ENCODE data around the gene ADK.
"Not testable (repeated sequence)": the region's sequence is repeated elsewhere in the genome, so short reads cannot be mapped to it uniquely, and the experiment has no call there.

ADK gene

GRCh38 chr10:74186678-74187077 lies 35.7 kb downstream of the ADK start:
- DNase-seq (ENCODE audit: low spot score), result no peak

GRCh38 chr10:74187237-74187636 lies 36.2 kb downstream of the ADK start:
- DNase-seq (ENCODE audit: low spot score), result no peak

- not testable (repeated sequence) for DNase-seq (ENCODE audit: low spot score)
Observed at GRCh38 chr10:74188617-74189016, 37.6 kb downstream of the ADK start.

GRCh38 chr10:74189999-74190421 lies 39.0 kb downstream of the ADK start:
- no peak for DNase-seq (ENCODE audit: low spot score)

GRCh38 chr10:74190494-74190893 lies 39.5 kb downstream of the ADK start:
- DNase-seq (ENCODE audit: low spot score), result no peak

GRCh38 chr10:74194545-74194944 lies 43.5 kb downstream of the ADK start:
- no peak for DNase-seq (ENCODE audit: low spot score)

GRCh38 chr10:74194999-74195398 lies 44.0 kb downstream of the ADK start:
- DNase-seq (ENCODE audit: low spot score), result no peak

GRCh38 chr10:74199315-74199714 lies 48.3 kb downstream of the ADK start:
- DNase-seq (ENCODE audit: low spot score), result no peak

GRCh38 chr10:74202356-74202755 lies 51.3 kb downstream of the ADK start:
- DNase-seq (ENCODE audit: low spot score), result no peak

GRCh38 chr10:74206746-74207145 lies 55.7 kb downstream of the ADK start:
- no peak for DNase-seq (ENCODE audit: low spot score)

- DNase-seq (ENCODE audit: low spot score), result no peak
Observed at GRCh38 chr10:74207691-74208480, 56.9 kb downstream of the ADK start.

- DNase-seq (ENCODE audit: low spot score), result no peak
Observed at GRCh38 chr10:74208997-74209396, 58.0 kb downstream of the ADK start.

GRCh38 chr10:74213019-74213418 lies 62.0 kb downstream of the ADK start:
- no peak for DNase-seq (ENCODE audit: low spot score)

GRCh38 chr10:74213571-74214162 lies 62.6 kb downstream of the ADK start:
- no peak for DNase-seq (ENCODE audit: low spot score)

GRCh38 chr10:74217110-74217509 lies 66.1 kb downstream of the ADK start:
- DNase-seq (ENCODE audit: low spot score), result not testable (repeated sequence)

- DNase-seq (ENCODE audit: low spot score), result not testable (repeated sequence)
Observed at GRCh38 chr10:74222467-74222866, 71.4 kb downstream of the ADK start.

GRCh38 chr10:74223755-74224529 lies 72.9 kb downstream of the ADK start:
- DNase-seq (ENCODE audit: low spot score), result no peak

GRCh38 chr10:74227697-74228424 lies 76.8 kb downstream of the ADK start:
- no peak for DNase-seq (ENCODE audit: low spot score)

GRCh38 chr10:74231375-74231774 lies 80.4 kb downstream of the ADK start:
- no peak for DNase-seq (ENCODE audit: low spot score)

- DNase-seq (ENCODE audit: low spot score), result no peak
Observed at GRCh38 chr10:74233281-74233680, 82.3 kb downstream of the ADK start.

GRCh38 chr10:74234569-74234968 lies 83.5 kb downstream of the ADK start:
- no peak for DNase-seq (ENCODE audit: low spot score)

GRCh38 chr10:74238031-74238431 lies 87.0 kb downstream of the ADK start:
- no peak for DNase-seq (ENCODE audit: low spot score)

All from putamen (tissue), 1 donor.